Left lung (tissue), 10 donors: ENCODE measurements around the gene ESPNL. TPM values are rescaled to one million over a fixed set of nuclear protein-coding genes. Genes with fewer than 3 reads are reported as not detected.

ENCODE experiments used
- ATAC-seq: fragments of 200-7000 bp; cut with Tn5 transposase; one replicate; pipeline ENCODE4 v1.9.1; 2020; ENCODE audit warnings: moderate library complexity
- DNase-seq, 4 donors: peaks; one replicate each; pipeline ENCODE4 v3.0.0-alpha.2; 2013 to 2020
- H3K27ac ChIP-seq, 2 donors: fragments of 200-600 bp; sonication (generic) in 1 of 2; one replicate each; pipeline versions ENCODE4 v1.5.0 to v1.8.0; 2020 to 2021
- H3K27me3 ChIP-seq, 2 donors: fragments of 200-600 bp; sonication (generic) in 1 of 2; one replicate each; pipeline versions ENCODE4 v1.5.0 to v1.8.0; 2020 to 2021
- H3K36me3 ChIP-seq, 2 donors: fragments of 200-600 bp; sonication (generic) in 1 of 2; one replicate each; pipeline versions ENCODE4 v1.5.0 to v1.8.0; 2020 to 2021
- H3K4me1 ChIP-seq, 2 donors: fragments of 200-600 bp; one replicate each; pipeline ENCODE4 v1.8.0; 2021
- H3K4me3 ChIP-seq, 2 donors: fragments of 200-600 bp; sonication (generic) in 1 of 2; one replicate each; pipeline versions ENCODE4 v1.5.0 to v1.8.0; 2020 to 2021; ENCODE audit warnings: mild to moderate bottlenecking in 1 of 2
- H3K9me3 ChIP-seq, 2 donors: fragments of 200-600 bp; sonication (generic) in 1 of 2; one replicate each; pipeline versions ENCODE4 v1.5.0 to v1.8.0; 2020 to 2021
- intact Hi-C, 2 donors: fragments of 100-400 bp; cut with DNase I; formaldehyde crosslinking; loops; one replicate each; pipeline versions ENCODE4 v1.11.2 to v1.14.2; 2022
- polyA plus RNA-seq, 6 donors: library from polyadenylated mRNA; unstranded; fragments of 120-200 nt; gene quantifications; one replicate each; pipeline ENCODE4 v1.2.1, GENCODE V29; 2013; ENCODE audit not compliant: insufficient read length in 6 of 6
- total RNA-seq, 2 donors: library from RNA; stranded (reverse); fragmentation: NEBNext Ultra II Directional; extraction: Animal tissue kit (Norgen Biotek cat#: 25700); gene quantifications; one replicate each; pipeline ENCODE4 v1.2.1, GENCODE V29; 2021
- TF ChIP-seq, protein P1 (sequence below), 2 donors: fragments of 200-600 bp; sonication (generic) in 1 of 2; IDR thresholded peaks; one replicate each; pipeline versions ENCODE4 v1.5.0 to v1.8.0; 2021; ENCODE audit warnings: antibody characterized with exemption in 2 of 2
- donor health status: DM: no; HTN: yes; CAD: no.
- donor health status: DM: no; HTN: no; CAD: no.

ESPNL gene
- total and polyA plus RNA-seq, 8 donors, result 0.55 to 6.7 (median 2.0) TPM

DNA sequence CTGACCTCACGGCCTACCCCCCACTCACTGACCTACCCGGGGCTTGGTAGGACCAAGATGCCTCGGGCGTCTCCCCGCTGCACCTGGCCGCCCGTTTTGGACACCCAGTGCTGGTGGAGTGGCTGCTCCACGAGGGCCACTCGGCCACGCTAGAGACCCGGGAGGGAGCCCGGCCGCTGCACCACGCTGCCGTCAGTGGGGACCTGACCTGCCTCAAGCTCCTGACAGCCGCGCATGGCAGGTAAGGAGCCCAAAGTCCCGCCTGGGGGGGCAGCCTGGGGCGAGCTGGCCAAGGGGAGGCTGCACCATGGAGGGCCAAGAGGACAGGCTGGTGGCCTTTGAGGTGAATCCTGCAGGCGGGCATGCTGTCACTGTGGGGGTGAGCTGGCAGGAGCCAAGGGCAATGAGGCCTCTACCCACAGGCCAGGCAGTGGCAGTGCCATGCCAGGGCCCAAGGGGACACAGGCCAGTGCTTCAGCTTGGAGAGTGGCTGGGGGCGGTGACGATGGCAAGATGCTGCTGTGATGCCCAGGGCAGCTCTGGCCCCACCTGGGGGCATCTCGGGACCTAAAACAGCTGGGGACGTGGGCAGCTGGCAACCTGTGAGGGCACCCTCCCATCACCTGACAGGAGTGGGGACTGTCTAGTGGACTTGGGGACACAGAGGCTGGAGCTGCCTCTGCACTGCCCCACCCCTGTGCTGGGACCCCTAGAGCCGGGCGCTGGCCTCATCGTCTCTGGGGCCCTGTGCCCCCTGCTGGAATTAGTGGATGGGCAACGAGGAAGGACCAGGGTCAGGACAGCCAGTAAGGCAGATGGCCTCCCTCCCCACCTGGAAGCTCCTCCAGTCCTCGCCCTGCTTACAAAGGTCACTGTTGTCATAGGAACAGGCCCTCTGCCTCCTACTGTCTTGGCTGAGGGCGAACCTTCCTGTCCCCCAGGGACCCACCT is 2.0 kb downstream of the ESPNL start:
- TF ChIP-seq, protein P1, sequence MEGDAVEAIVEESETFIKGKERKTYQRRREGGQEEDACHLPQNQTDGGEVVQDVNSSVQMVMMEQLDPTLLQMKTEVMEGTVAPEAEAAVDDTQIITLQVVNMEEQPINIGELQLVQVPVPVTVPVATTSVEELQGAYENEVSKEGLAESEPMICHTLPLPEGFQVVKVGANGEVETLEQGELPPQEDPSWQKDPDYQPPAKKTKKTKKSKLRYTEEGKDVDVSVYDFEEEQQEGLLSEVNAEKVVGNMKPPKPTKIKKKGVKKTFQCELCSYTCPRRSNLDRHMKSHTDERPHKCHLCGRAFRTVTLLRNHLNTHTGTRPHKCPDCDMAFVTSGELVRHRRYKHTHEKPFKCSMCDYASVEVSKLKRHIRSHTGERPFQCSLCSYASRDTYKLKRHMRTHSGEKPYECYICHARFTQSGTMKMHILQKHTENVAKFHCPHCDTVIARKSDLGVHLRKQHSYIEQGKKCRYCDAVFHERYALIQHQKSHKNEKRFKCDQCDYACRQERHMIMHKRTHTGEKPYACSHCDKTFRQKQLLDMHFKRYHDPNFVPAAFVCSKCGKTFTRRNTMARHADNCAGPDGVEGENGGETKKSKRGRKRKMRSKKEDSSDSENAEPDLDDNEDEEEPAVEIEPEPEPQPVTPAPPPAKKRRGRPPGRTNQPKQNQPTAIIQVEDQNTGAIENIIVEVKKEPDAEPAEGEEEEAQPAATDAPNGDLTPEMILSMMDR (IDR thresholded peaks at IDR 0.05), result no peak
- H3K4me3 ChIP-seq, result no peak overlapping the region
- no peaks in the 10 kb centered on the region for H3K36me3 ChIP-seq
- peaks cover 0 to 24% of the 10 kb centered on the region in 2 donors for H3K27me3 ChIP-seq
- H3K9me3 ChIP-seq, result no peaks in the 10 kb centered on the region
- H3K27ac ChIP-seq, result no peak overlapping the region
- no peak for ATAC-seq
- intact Hi-C loops, result no loop called here
- peak in 1 of 4 donors; percentile 78 for DNase-seq
- no peaks in the 10 kb centered on the region for H3K4me1 ChIP-seq

DNA sequence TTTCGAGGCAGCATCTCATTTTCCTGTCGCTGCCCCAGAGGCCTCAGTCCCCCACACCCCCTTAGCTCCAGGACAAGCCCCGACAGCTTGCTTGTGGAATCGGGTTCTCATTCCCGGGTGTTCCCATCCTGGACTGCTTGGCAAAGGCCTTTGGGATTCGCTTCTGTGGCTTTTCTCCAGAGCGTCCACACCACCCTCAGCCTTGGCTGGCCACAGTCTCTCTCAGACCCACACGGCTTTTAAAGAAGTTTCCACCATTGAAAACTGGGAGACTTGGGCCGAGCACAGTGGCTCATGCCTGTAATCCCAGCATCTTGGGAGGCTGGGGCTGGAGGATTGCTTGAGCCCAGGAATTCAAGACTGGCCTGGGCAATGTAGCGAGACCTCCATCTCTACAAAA is 2.7 kb downstream of the ESPNL start:
- Histone ChIP-seq H3K27ac (no peak overlapping the region), H3K4me3 (no peak overlapping the region), H3K27me3 (peaks cover 0 to 31% of the 10 kb centered on the region in 2 donors), H3K36me3 (no peaks in the 10 kb centered on the region), H3K4me1 (no peaks in the 10 kb centered on the region), H3K9me3 (no peaks in the 10 kb centered on the region)
- intact Hi-C loops, result no loop called here
- ATAC-seq (no peak), DNase-seq (no peak)
- TF ChIP-seq, protein P1 (IDR thresholded peaks at IDR 0.05), result no peak

DNA sequence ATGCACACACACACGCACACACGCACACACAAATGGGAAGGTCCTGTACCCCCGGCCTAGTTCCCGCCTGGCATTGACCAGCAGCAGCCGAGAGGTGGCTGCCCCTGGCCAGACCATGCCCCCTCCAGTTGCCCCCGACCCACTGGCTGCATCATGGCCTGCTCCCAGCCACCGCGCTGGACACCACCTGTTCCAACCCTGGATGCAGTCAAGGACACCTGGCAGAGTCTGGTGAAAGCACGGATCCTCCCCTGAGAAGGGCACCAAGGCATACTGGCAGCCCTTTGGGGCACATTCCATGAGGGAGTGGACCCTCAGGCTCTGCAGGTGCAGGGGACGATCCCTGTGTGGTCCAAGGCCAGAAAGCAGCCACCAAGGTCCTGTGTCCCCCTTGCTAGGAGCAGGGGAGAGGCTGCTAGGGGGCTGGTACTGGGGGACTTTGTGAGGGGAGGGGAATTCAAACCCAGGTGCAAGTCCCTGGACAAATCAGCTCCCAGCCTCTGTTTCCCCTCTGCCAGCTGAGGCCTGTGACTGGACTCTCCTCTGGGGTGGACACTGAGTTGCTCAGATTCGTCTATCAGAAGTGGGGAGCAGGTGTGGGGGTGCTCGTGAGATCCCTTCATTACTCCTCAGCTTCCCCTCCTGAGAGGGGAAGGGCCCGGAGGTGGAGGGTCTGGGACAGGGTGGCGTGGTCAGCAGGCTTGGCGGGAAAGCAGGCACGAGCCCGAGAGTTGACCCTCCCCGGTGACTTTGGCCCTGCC is 3.5 kb downstream of the ESPNL start:
- Histone ChIP-seq H3K27me3 (peaks cover 0 to 34% of the 10 kb centered on the region in 2 donors), H3K9me3 (no peaks in the 10 kb centered on the region), H3K4me3 (no peak overlapping the region), H3K4me1 (no peaks in the 10 kb centered on the region), H3K36me3 (no peaks in the 10 kb centered on the region), H3K27ac (no peak overlapping the region)
- ATAC-seq (no peak), DNase-seq (peak in 1 of 4 donors; percentile 67)
- TF ChIP-seq, protein P1 (IDR thresholded peaks at IDR 0.05), result no peak
- intact Hi-C loops, result no loop called here

DNA sequence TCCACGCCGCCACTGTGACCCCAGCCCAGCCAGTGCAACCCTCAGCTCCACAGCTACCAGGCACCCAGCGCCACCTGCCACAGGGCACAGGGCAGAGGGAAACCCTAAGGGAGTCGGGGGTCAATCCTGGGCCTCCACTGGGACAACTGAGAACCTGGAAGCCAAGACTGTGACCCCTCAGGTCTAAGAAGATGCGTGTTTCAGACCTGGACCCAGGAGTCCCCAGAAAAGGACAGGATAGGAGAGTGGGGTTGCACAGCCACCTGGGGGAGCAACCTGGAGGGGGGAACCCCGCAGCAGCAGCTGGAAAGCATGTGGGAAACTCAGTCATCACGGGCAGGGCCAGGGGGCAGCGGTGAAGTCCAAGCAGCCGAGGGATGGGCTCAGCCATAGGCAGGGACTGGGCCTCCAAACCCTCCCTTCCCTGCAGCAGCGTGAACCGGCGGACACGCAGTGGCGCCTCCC is 4.1 kb downstream of the ESPNL start:
- no peaks in the 10 kb centered on the region for H3K36me3 ChIP-seq
- H3K9me3 ChIP-seq, result no peaks in the 10 kb centered on the region
- peak in 1 of 4 donors; percentile 69 for DNase-seq
- ATAC-seq, result no peak
- H3K4me1 ChIP-seq, result no peaks in the 10 kb centered on the region
- TF ChIP-seq, protein P1 (IDR thresholded peaks at IDR 0.05), result no peak
- H3K4me3 ChIP-seq, result no peak overlapping the region
- no peak overlapping the region for H3K27ac ChIP-seq
- intact Hi-C loops, result no loop called here
- peaks cover 0 to 34% of the 10 kb centered on the region in 2 donors for H3K27me3 ChIP-seq
